ENCODE data around the gene SNX13.

DNA sequence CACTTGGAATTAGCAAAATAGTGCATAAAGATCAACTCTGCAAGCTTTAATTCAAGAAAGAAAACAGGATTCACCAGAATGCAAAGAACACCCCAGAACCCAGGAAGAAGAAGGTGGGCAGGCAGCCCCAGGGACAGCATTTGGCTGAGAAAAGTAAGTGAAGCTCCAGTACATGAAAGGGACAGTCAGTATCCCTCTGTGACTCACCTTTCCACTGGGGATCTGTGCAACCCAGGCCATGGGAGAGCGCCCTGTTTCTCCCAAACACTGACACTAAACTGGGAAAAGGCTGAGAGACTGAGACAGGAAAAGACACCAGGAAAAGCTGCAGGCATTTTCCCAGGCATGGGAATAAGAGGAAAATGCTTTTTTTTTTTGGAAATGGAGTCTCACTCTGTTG, 28.2 kb downstream of the SNX13 start:
- TF ChIP-seq, protein P1, sequence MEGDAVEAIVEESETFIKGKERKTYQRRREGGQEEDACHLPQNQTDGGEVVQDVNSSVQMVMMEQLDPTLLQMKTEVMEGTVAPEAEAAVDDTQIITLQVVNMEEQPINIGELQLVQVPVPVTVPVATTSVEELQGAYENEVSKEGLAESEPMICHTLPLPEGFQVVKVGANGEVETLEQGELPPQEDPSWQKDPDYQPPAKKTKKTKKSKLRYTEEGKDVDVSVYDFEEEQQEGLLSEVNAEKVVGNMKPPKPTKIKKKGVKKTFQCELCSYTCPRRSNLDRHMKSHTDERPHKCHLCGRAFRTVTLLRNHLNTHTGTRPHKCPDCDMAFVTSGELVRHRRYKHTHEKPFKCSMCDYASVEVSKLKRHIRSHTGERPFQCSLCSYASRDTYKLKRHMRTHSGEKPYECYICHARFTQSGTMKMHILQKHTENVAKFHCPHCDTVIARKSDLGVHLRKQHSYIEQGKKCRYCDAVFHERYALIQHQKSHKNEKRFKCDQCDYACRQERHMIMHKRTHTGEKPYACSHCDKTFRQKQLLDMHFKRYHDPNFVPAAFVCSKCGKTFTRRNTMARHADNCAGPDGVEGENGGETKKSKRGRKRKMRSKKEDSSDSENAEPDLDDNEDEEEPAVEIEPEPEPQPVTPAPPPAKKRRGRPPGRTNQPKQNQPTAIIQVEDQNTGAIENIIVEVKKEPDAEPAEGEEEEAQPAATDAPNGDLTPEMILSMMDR (IDR thresholded peaks at IDR 0.05), result no peak
- no peak for TF ChIP-seq POLR2AphosphoS5 (IDR thresholded peaks at IDR 0.05)

Data from sigmoid colon (tissue), 4 donors.